Upper lobe of left lung (tissue), 4 donors: ENCODE data around the gene TGM6.

Source experiments
- CTCF ChIP-seq, 6 experiments: fragments of 450-650 bp in 4 of 6; fragments of 200-600 bp in 2 of 6; sonication (generic) in 2 of 6; IDR thresholded peaks; one replicate each; pipeline ENCODE4 v1.5.1; 2016 to 2019; ENCODE audit warnings: antibody characterized with exemption in 6 of 6
- EP300 ChIP-seq, 4 donors: sonication (generic); formaldehyde crosslinking; IDR thresholded peaks; one replicate each; pipeline ENCODE4 v1.5.1; 2017; ENCODE audit warnings: antibody characterized with exemption in 4 of 4, control low read depth in 2 of 4
- POLR2AphosphoS5 ChIP-seq, 2 donors: sonication (generic); formaldehyde crosslinking; IDR thresholded peaks; one replicate each; pipeline ENCODE4 v1.5.1; 2017; ENCODE audit warnings: antibody characterized with exemption in 2 of 2

DNA sequence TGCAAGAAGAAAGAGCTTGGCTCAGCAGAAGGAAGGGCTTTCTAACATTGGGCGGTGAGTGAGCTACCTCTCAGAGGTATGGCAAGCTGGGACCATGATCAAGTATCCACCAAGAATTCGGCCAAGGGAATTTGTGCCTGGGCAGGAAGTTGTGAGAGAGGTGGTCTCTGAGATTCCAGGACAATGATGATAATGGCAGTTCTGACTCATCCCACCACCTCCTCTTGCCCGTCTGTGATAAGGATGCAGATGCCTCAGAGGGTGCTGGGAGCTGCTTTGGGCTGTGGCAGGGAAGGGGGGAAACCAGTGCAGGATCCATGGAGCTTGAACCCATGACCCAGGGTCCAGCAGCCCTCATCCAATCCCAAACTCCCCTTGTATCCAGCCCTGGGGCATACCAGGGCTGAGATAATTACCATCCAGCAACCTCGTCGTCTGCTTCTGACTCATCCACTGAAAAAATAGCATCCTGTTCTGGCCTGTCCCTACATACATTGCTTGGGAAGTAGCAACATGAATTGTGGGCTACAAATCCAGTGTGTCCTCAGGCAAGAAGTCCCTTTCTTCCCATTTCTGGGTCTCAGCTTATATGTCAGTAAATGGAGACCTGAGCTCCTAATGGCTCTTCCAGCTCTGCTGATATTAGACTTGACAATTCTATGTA is 5.9 kb downstream of the TGM6 start:
- no peak for TF ChIP-seq CTCF (IDR thresholded peaks at IDR 0.05)
- TF ChIP-seq POLR2AphosphoS5 (IDR thresholded peaks at IDR 0.05) = no peak
- no peak for TF ChIP-seq EP300 (IDR thresholded peaks at IDR 0.05)
